ENCODE results near the gene NR1H2. TPM values are rescaled to one million over a fixed set of nuclear protein-coding genes. Genes with fewer than 3 reads are reported as not detected.
"Not testable (repeated sequence)": the region's sequence is repeated elsewhere in the genome, so short reads cannot be mapped to it uniquely, and the experiment has no call there.

Gene NR1H2
- polyA plus RNA-seq, 3 donors = 77.1 to 111 (median 78.9) TPM

GRCh38 chr19:50334741-50335421, 41.4 kb upstream of the NR1H2 start:
- H3K9me3 ChIP-seq (replicated peaks in 1 of 2; ENCODE audit: control insufficient read depth in 1 of 2, insufficient read depth in 1 of 2, low read length in 2 of 2) = no peaks in the 10 kb centered on the region
- H3K4me1 ChIP-seq (ENCODE audit: control insufficient read depth in 1 of 2, insufficient read depth in 2 of 2, low read length in 2 of 2) = peaks cover 83 to 91% of the 10 kb centered on the region in 2 donors
- DNase-seq = no peak
- no peak overlapping the region for H3K4me3 Mint-ChIP-seq
- H3K9me3 Mint-ChIP-seq = peaks cover 0 to 16% (median 8%) of the 10 kb centered on the region in 7 donors
- no peak overlapping the region for H2AFZ ChIP-seq (ENCODE audit: insufficient read depth, low read depth, low read length, poor library complexity, severe bottlenecking)
- intact Hi-C loops (cut with micrococcal nuclease) = no loop called here
- TF ChIP-seq CTCF (IDR thresholded peaks at IDR 0.05) = no peak
- H3K79me2 ChIP-seq (ENCODE audit: insufficient read depth, low read length) = peaks cover 45% of the 10 kb centered on the region
- H4K20me1 ChIP-seq (ENCODE audit: insufficient read depth, low read length) = peaks cover 61% of the 10 kb centered on the region
- H3K36me3 Mint-ChIP-seq = peaks cover 41 to 58% of the 10 kb centered on the region in 2 donors
- H3K27me3 ChIP-seq (ENCODE audit: control insufficient read depth in 2 of 2, insufficient read depth in 2 of 2, low read length in 2 of 2) = no peaks in the 10 kb centered on the region
- peak overlapping the region in 4 of 7 donors; percentile 6 to 94 (median 64) for H3K27ac Mint-ChIP-seq
- peaks cover 1 to 10% (median 9%) of the 10 kb centered on the region in 3 donors for H3K27me3 Mint-ChIP-seq (ENCODE audit: low read depth in 3 of 3)
- H3K4me2 ChIP-seq (replicated peaks; ENCODE audit: extremely low read depth, low read length, poor library complexity, severe bottlenecking) = no peak overlapping the region
- H3K4me3 ChIP-seq (replicated peaks in 1 of 3; ENCODE audit: low read depth in 2 of 3, low read length in 3 of 3) = no peak overlapping the region
- H3K27ac ChIP-seq (ENCODE audit: low read depth in 1 of 2, low read length in 2 of 2) = no peak overlapping the region
- WGBS (ENCODE audit: insufficient coverage) = 99% methylated on average over 8 of the region's 12 CpGs
- H3K4me1 Mint-ChIP-seq = peaks cover 73% of the 10 kb centered on the region
- peaks cover 39 to 55% of the 10 kb centered on the region in 2 donors for H3K36me3 ChIP-seq (replicated peaks in 1 of 2; ENCODE audit: control insufficient read depth in 1 of 2, insufficient read depth in 2 of 2, low read length in 2 of 2)
- no peak overlapping the region for H3K9ac ChIP-seq (ENCODE audit: insufficient read depth, low read length, poor library complexity, severe bottlenecking)

GRCh38 chr19:50337031-50337430, 39.2 kb upstream of the NR1H2 start:
- Mint-ChIP-seq H3K27ac (peak overlapping the region in 4 of 7 donors; percentile 11 to 69 (median 52)), H3K4me1 (peaks cover 74% of the 10 kb centered on the region), H3K4me3 (peak overlapping the region in 1 of 2 donors; percentile 16), H3K36me3 (peaks cover 43 to 62% of the 10 kb centered on the region in 2 donors)
- H3K27me3 Mint-ChIP-seq (ENCODE audit: low read depth in 3 of 3); H2AFZ ChIP-seq (ENCODE audit: insufficient read depth, low read depth, low read length, poor library complexity, severe bottlenecking); intact Hi-C loops (cut with micrococcal nuclease); DNase-seq; H3K9me3 Mint-ChIP-seq; H3K9ac ChIP-seq (ENCODE audit: insufficient read depth, low read length, poor library complexity, severe bottlenecking); H3K4me2 ChIP-seq (replicated peaks; ENCODE audit: extremely low read depth, low read length, poor library complexity, severe bottlenecking); H3K9me3 ChIP-seq (replicated peaks in 1 of 2; ENCODE audit: control insufficient read depth in 1 of 2, insufficient read depth in 1 of 2, low read length in 2 of 2); H3K27me3 ChIP-seq (ENCODE audit: control insufficient read depth in 2 of 2, insufficient read depth in 2 of 2, low read length in 2 of 2): not testable (repeated sequence)
- H4K20me1 ChIP-seq (ENCODE audit: insufficient read depth, low read length) = peaks cover 79% of the 10 kb centered on the region
- WGBS (ENCODE audit: insufficient coverage) = 67% methylated on average over 2 of the region's 6 CpGs
- peaks cover 62% of the 10 kb centered on the region for H3K79me2 ChIP-seq (ENCODE audit: insufficient read depth, low read length)
- peaks cover 87 to 94% of the 10 kb centered on the region in 2 donors for H3K4me1 ChIP-seq (ENCODE audit: control insufficient read depth in 1 of 2, insufficient read depth in 2 of 2, low read length in 2 of 2)
- H3K27ac ChIP-seq (ENCODE audit: low read depth in 1 of 2, low read length in 2 of 2) = peak overlapping the region in 1 of 2 donors; percentile 26
- peaks cover 39 to 55% of the 10 kb centered on the region in 2 donors for H3K36me3 ChIP-seq (replicated peaks in 1 of 2; ENCODE audit: control insufficient read depth in 1 of 2, insufficient read depth in 2 of 2, low read length in 2 of 2)
- peak overlapping the region in 1 of 3 experiments; percentile 8 for H3K4me3 ChIP-seq (replicated peaks in 1 of 3; ENCODE audit: low read depth in 2 of 3, low read length in 3 of 3)

Measured in CD14-positive monocyte (primary cell).